HEK293T (cell line): ENCODE results near the gene NXF2.

ENCODE experiments used
- CTCF ChIA-PET: fragments of 350-600 bp; formaldehyde crosslinking; extraction: SDS; loops from one replicate; lab custom pipeline; 2021; ENCODE audit warnings: antibody characterized with exemption, inconsistent platforms; lab: Yijun Ruan, JAX
- POLR2A ChIA-PET: fragments of 350-600 bp; formaldehyde crosslinking; extraction: SDS; loops from one replicate; lab custom pipeline; 2020; ENCODE audit warnings: antibody characterized with exemption, inconsistent platforms; lab: Yijun Ruan, JAX
- DNase-seq: peaks from one replicate; pipeline ENCODE4 v3.0.0; 2012; ENCODE audit warnings: mixed read lengths; ENCODE audit errors: extremely low spot score
- ARNT ChIP-seq: fragments of 450-650 bp; IDR thresholded peaks from 2 replicates; pipeline ENCODE4 v1.6.1; 2017; ENCODE audit warnings: mild to moderate bottlenecking
- BHLHE40 ChIP-seq: fragments of 450-650 bp; IDR thresholded peaks from 2 replicates; pipeline ENCODE4 v1.6.1; 2016; ENCODE audit warnings: mild to moderate bottlenecking, moderate library complexity, borderline replicate concordance
- CTBP1 ChIP-seq: fragments of 450-650 bp; IDR thresholded peaks from 2 replicates; pipeline ENCODE4 v1.6.1; 2016; ENCODE audit warnings: borderline replicate concordance
- ELF4 ChIP-seq: fragments of 450-650 bp; IDR thresholded peaks from 2 replicates; pipeline ENCODE4 v1.6.1; 2017; ENCODE audit warnings: antibody characterized with exemption
- FOXA1 ChIP-seq: fragments of 450-650 bp; IDR thresholded peaks from 2 replicates; pipeline ENCODE4 v1.6.1; 2016; ENCODE audit warnings: mild to moderate bottlenecking
- FOXK2 ChIP-seq: fragments of 450-650 bp; IDR thresholded peaks from 2 replicates; pipeline ENCODE4 v1.6.1; 2016; ENCODE audit warnings: mild to moderate bottlenecking
- FOXM1 ChIP-seq: fragments of 450-650 bp; IDR thresholded peaks from 2 replicates; pipeline ENCODE4 v1.6.1; 2017; ENCODE audit warnings: mild to moderate bottlenecking, borderline replicate concordance
- HDGF ChIP-seq: fragments of 450-650 bp; IDR thresholded peaks from 2 replicates; pipeline ENCODE4 v1.6.1; 2017; ENCODE audit warnings: antibody characterized with exemption, borderline replicate concordance
- L3MBTL2 ChIP-seq: fragments of 450-650 bp; conservative IDR thresholded peaks from 2 replicates; pipeline ENCODE4 v1.6.1; 2016; ENCODE audit warnings: mild to moderate bottlenecking
- LEF1 ChIP-seq: fragments of 450-650 bp; IDR thresholded peaks from 2 replicates; pipeline ENCODE4 v1.6.1; 2017; ENCODE audit warnings: mild to moderate bottlenecking, borderline replicate concordance
- NFRKB ChIP-seq: fragments of 450-650 bp; IDR thresholded peaks from 2 replicates; pipeline ENCODE4 v1.6.1; 2016; ENCODE audit warnings: mild to moderate bottlenecking, moderate library complexity
- SP1 ChIP-seq: fragments of 450-650 bp; IDR thresholded peaks from 2 replicates; pipeline ENCODE4 v1.6.1; 2017
- SUZ12 ChIP-seq: fragments of 450-650 bp; IDR thresholded peaks from 2 replicates; pipeline ENCODE4 v1.6.1; 2016; ENCODE audit warnings: mild to moderate bottlenecking
- TARDBP ChIP-seq: fragments of 450-650 bp; IDR thresholded peaks from 2 replicates; pipeline ENCODE4 v1.6.1; 2016
- ZNF384 ChIP-seq: fragments of 450-650 bp; IDR thresholded peaks from 2 replicates; pipeline ENCODE4 v1.6.1; 2016
- TF ChIP-seq, protein P1 (sequence below): fragments of 450-650 bp; IDR thresholded peaks from 2 replicates; pipeline ENCODE4 v1.6.1; 2016

The NXF2 gene

GRCh38 chrX:102345916-102346315, 98.9 kb downstream of the NXF2 start:
- POLR2A ChIA-PET: no interaction called here
- no peak for TF ChIP-seq FOXA1
- TF ChIP-seq SUZ12: no peak
- TF ChIP-seq SP1: no peak
- TF ChIP-seq FOXM1: no peak
- TF ChIP-seq L3MBTL2: no peak
- TF ChIP-seq BHLHE40: no peak
- no peak for TF ChIP-seq ZNF384
- no peak for TF ChIP-seq LEF1
- no peak for TF ChIP-seq CTBP1
- no peak for TF ChIP-seq FOXK2
- TF ChIP-seq, protein P1, sequence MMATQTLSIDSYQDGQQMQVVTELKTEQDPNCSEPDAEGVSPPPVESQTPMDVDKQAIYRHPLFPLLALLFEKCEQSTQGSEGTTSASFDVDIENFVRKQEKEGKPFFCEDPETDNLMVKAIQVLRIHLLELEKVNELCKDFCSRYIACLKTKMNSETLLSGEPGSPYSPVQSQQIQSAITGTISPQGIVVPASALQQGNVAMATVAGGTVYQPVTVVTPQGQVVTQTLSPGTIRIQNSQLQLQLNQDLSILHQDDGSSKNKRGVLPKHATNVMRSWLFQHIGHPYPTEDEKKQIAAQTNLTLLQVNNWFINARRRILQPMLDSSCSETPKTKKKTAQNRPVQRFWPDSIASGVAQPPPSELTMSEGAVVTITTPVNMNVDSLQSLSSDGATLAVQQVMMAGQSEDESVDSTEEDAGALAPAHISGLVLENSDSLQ: no peak
- no peak for TF ChIP-seq ELF4
- no peak for TF ChIP-seq HDGF
- no peak for TF ChIP-seq TARDBP
- no peak for TF ChIP-seq NFRKB
- TF ChIP-seq ARNT: no peak
- peak; percentile 68 for DNase-seq
- CTCF ChIA-PET: no interaction called here
